HEK293T (cell line): ENCODE results near the gene G3BP1.
"Not testable (repeated sequence)": the region's sequence is repeated elsewhere in the genome, so short reads cannot be mapped to it uniquely, and the experiment has no call there.

Source experiments
- CTCF ChIA-PET: fragments of 350-600 bp; formaldehyde crosslinking; extraction: SDS; loops from one replicate; lab custom pipeline; 2021; ENCODE audit warnings: antibody characterized with exemption, inconsistent platforms; lab: Yijun Ruan, JAX
- POLR2A ChIA-PET: fragments of 350-600 bp; formaldehyde crosslinking; extraction: SDS; loops from one replicate; lab custom pipeline; 2020; ENCODE audit warnings: antibody characterized with exemption, inconsistent platforms; lab: Yijun Ruan, JAX
- DNase-seq: peaks from one replicate; pipeline ENCODE4 v3.0.0; 2012; ENCODE audit warnings: mixed read lengths; ENCODE audit errors: extremely low spot score
- ARNT ChIP-seq: fragments of 450-650 bp; IDR thresholded peaks from 2 replicates; pipeline ENCODE4 v1.6.1; 2017; ENCODE audit warnings: mild to moderate bottlenecking
- BHLHE40 ChIP-seq: fragments of 450-650 bp; IDR thresholded peaks from 2 replicates; pipeline ENCODE4 v1.6.1; 2016; ENCODE audit warnings: mild to moderate bottlenecking, moderate library complexity, borderline replicate concordance
- CTBP1 ChIP-seq: fragments of 450-650 bp; IDR thresholded peaks from 2 replicates; pipeline ENCODE4 v1.6.1; 2016; ENCODE audit warnings: borderline replicate concordance
- ELF4 ChIP-seq: fragments of 450-650 bp; IDR thresholded peaks from 2 replicates; pipeline ENCODE4 v1.6.1; 2017; ENCODE audit warnings: antibody characterized with exemption
- FOXA1 ChIP-seq: fragments of 450-650 bp; IDR thresholded peaks from 2 replicates; pipeline ENCODE4 v1.6.1; 2016; ENCODE audit warnings: mild to moderate bottlenecking
- FOXK2 ChIP-seq: fragments of 450-650 bp; IDR thresholded peaks from 2 replicates; pipeline ENCODE4 v1.6.1; 2016; ENCODE audit warnings: mild to moderate bottlenecking
- FOXM1 ChIP-seq: fragments of 450-650 bp; IDR thresholded peaks from 2 replicates; pipeline ENCODE4 v1.6.1; 2017; ENCODE audit warnings: mild to moderate bottlenecking, borderline replicate concordance
- HDGF ChIP-seq: fragments of 450-650 bp; IDR thresholded peaks from 2 replicates; pipeline ENCODE4 v1.6.1; 2017; ENCODE audit warnings: antibody characterized with exemption, borderline replicate concordance
- L3MBTL2 ChIP-seq: fragments of 450-650 bp; conservative IDR thresholded peaks from 2 replicates; pipeline ENCODE4 v1.6.1; 2016; ENCODE audit warnings: mild to moderate bottlenecking
- LEF1 ChIP-seq: fragments of 450-650 bp; IDR thresholded peaks from 2 replicates; pipeline ENCODE4 v1.6.1; 2017; ENCODE audit warnings: mild to moderate bottlenecking, borderline replicate concordance
- NFRKB ChIP-seq: fragments of 450-650 bp; IDR thresholded peaks from 2 replicates; pipeline ENCODE4 v1.6.1; 2016; ENCODE audit warnings: mild to moderate bottlenecking, moderate library complexity
- SP1 ChIP-seq: fragments of 450-650 bp; IDR thresholded peaks from 2 replicates; pipeline ENCODE4 v1.6.1; 2017
- SUZ12 ChIP-seq: fragments of 450-650 bp; IDR thresholded peaks from 2 replicates; pipeline ENCODE4 v1.6.1; 2016; ENCODE audit warnings: mild to moderate bottlenecking
- TARDBP ChIP-seq: fragments of 450-650 bp; IDR thresholded peaks from 2 replicates; pipeline ENCODE4 v1.6.1; 2016
- ZNF384 ChIP-seq: fragments of 450-650 bp; IDR thresholded peaks from 2 replicates; pipeline ENCODE4 v1.6.1; 2016
- TF ChIP-seq, protein P1 (sequence below): fragments of 450-650 bp; IDR thresholded peaks from 2 replicates; pipeline ENCODE4 v1.6.1; 2016

G3BP1 gene

DNA sequence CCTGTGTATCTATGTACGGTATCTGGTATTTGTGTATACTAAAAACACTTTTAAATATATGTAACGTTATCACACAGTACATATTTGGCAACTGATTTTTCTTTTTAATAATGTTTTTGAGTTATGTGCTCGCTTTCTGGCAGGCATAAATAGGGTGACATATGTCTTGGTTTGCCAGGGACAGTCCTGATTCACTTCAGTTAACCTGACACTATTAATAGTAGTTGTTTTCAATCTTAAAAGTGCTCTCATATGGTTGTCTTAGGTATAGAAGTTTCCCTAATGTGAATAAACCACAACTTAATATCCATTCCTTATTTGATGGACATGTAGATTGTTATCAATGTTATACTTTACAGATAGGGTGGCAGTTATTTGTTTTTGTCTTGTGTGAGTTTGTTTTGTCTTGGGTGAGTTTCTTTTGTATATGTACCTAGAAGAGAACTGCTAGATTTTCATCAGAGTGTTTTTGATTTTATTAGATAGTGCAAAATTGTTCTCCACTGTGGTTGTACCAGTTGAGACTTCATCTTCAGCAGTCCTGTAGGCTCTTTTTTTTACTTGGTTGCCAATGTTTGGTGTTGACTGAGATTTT lies 7.9 kb downstream of the G3BP1 start:
- CTCF ChIA-PET = interaction anchor here (0.9 kb wide), 1 partner anchor 8 kb away, joined by 3 read pairs; the partner anchor contains the start of gene G3BP1
- DNase-seq = no peak
- POLR2A ChIA-PET = interaction anchor here (1.2 kb wide), 1 partner anchor 8 kb away, joined by 10 read pairs; the partner anchor contains the start of gene G3BP1
- TF ChIP-seq, protein P1, sequence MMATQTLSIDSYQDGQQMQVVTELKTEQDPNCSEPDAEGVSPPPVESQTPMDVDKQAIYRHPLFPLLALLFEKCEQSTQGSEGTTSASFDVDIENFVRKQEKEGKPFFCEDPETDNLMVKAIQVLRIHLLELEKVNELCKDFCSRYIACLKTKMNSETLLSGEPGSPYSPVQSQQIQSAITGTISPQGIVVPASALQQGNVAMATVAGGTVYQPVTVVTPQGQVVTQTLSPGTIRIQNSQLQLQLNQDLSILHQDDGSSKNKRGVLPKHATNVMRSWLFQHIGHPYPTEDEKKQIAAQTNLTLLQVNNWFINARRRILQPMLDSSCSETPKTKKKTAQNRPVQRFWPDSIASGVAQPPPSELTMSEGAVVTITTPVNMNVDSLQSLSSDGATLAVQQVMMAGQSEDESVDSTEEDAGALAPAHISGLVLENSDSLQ = peak; percentile 42
- no peak for TF ChIP-seq LEF1

DNA sequence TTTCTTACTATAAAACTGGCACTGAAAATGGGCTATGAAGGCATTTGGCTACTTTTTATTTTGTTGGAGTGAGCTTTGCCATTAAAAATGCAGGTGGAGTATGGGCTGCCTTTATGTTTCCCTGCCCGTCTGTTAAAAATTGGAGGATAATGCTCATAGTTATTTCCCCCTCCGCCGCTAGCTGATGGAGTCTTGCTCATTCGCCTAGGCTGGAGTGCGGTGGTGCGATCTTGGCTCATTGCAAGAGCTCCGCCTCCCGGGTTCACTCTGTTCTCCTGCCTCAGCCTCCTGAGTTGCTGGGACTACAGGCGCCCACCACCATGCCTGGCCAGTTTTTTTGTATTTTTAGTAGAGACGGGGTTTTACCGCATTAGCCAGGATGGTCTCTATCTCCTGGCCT lies 8.6 kb downstream of the G3BP1 start:
- POLR2A ChIA-PET = interaction anchor here (1.2 kb wide), 1 partner anchor 9 kb away, joined by 10 read pairs; the partner anchor contains the start of gene G3BP1
- TF ChIP-seq NFRKB (no peak), BHLHE40 (no peak), CTBP1 (no peak), L3MBTL2 (no peak), HDGF (no peak), SUZ12 (no peak), SP1 (no peak), ELF4 (no peak), ZNF384 (no peak), FOXM1 (no peak), LEF1 (no peak), FOXK2 (no peak), ARNT (no peak)
- TF ChIP-seq, protein P1 = no peak
- CTCF ChIA-PET = interaction anchor here (0.9 kb wide), 1 partner anchor 9 kb away, joined by 3 read pairs; the partner anchor contains the start of gene G3BP1
- peak; percentile 15 for DNase-seq

DNA sequence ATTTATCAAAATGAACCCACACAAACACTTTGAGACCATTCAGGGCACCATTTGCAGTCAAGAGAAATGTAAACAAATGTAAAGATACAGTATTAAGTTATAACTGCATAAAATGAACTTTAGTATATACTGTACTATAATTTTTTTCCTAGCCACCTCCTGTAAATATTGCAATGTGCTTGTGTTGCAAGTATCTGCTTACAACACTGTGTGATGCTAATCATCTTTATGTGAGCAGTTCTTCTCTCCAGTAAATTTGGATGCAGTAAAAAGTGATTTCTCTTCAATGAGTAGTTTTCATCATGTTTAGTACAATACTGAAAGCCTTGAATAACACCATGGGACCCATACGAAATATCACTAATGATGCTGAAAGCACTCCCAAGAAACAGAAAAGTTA lies 9.4 kb downstream of the G3BP1 start:
- no peak for DNase-seq
- no peak for TF ChIP-seq FOXK2
- TF ChIP-seq FOXM1 = no peak
- no peak for TF ChIP-seq L3MBTL2
- no peak for TF ChIP-seq CTBP1
- TF ChIP-seq LEF1 = no peak
- TF ChIP-seq, protein P1 = no peak
- TF ChIP-seq NFRKB = no peak
- TF ChIP-seq FOXA1 = no peak
- no peak for TF ChIP-seq SUZ12
- no peak for TF ChIP-seq ARNT
- ChIA-PET POLR2A (no interaction called here), CTCF (no interaction called here)

DNA sequence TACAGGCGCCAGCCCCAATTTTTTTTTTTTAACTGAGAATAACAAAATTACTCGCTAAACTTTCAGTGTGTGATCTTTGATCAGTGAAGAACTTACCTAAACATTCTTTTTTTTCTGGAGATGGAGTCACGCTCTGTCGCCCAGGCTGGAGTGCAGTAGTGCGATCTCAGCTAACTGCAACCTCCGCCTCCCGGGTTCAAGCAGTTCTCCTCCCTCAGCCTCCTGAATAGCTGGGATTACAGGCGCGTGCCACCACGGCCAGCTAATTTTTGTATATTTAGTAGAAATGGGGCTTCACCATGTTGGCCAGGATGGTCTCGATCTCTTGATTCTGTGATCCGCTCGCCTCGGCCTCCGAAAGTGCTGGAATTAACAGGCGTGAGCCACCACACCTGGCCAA lies 11.9 kb downstream of the G3BP1 start:
- POLR2A ChIA-PET = interaction anchor here (1.9 kb wide), 1 partner anchor 12 kb away, joined by 5 read pairs; the partner anchor contains the start of gene G3BP1

DNA sequence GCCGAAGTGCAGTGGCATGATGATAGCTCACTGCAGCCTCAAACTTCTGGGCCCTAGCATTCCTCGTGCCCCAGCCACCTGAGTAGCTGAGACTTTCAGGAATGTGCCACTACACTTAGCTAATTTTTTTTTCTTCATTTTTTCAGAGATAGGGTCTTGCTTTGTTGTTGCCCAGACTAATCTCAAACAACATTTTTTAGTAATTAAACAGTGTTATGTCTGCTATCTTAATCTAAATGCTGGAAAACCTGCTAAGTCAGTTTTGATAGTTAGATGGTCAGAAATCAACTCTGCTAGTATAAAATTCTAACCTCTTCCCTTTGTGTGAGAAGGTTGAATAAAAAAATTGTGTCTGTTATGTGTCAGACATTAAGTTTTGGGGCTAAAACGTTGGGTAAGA lies 12.4 kb downstream of the G3BP1 start:
- POLR2A ChIA-PET = interaction anchor here (1.9 kb wide), 1 partner anchor 13 kb away, joined by 5 read pairs; the partner anchor contains the start of gene G3BP1
- TF ChIP-seq NFRKB = no peak
- no peak for TF ChIP-seq HDGF
- no peak for TF ChIP-seq LEF1
- TF ChIP-seq CTBP1 = no peak
- no peak for TF ChIP-seq ARNT
- TF ChIP-seq L3MBTL2 = no peak
- TF ChIP-seq FOXM1 = no peak
- no peak for TF ChIP-seq BHLHE40
- TF ChIP-seq, protein P1 = no peak
- TF ChIP-seq ELF4 = no peak
- TF ChIP-seq SUZ12 = no peak
- no peak for TF ChIP-seq FOXA1
- no peak for TF ChIP-seq FOXK2
- TF ChIP-seq TARDBP = no peak
- no peak for TF ChIP-seq ZNF384
- no peak for TF ChIP-seq SP1
- CTCF ChIA-PET = interaction anchor here (1.2 kb wide), 1 partner anchor 12 kb away, joined by 3 read pairs; no protein-coding TSS in a partner anchor
- no peak for DNase-seq

More for the DNA sequence above, 11.9 kb downstream of the G3BP1 start:
- not testable (repeated sequence) for DNase-seq
- CTCF ChIA-PET = interaction anchor here (0.6 to 1.2 kb wide), 2 partner anchors 11 to 74 kb away, joined by 3 to 7 read pairs; no protein-coding TSS in a partner anchor

DNA sequence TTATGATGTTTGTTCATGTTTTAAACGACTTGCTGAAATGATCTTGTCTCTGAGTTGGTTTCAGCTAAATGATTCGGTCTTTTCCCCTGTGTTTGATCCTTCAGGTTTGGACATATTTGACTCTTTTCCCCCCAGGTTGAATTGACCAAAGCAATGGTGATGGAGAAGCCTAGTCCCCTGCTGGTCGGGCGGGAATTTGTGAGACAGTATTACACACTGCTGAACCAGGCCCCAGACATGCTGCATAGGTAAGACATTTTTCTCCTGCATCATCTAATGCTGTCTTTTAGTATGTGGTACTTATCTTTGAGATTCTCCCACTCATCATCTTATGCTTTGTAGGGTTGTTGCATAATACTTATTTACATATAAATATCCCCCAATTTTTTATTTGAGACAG lies 14.7 kb downstream of the G3BP1 start:
- no peak for DNase-seq
- no peak for TF ChIP-seq SP1
- TF ChIP-seq CTBP1 = no peak
- no peak for TF ChIP-seq FOXM1
- no peak for TF ChIP-seq BHLHE40
- no peak for TF ChIP-seq NFRKB
- no peak for TF ChIP-seq SUZ12
- TF ChIP-seq L3MBTL2 = no peak
- no peak for TF ChIP-seq LEF1
- TF ChIP-seq FOXK2 = no peak
- no peak for TF ChIP-seq TARDBP
- POLR2A ChIA-PET = no interaction called here
- CTCF ChIA-PET = no interaction called here
